Fibroblast of pulmonary artery (primary cell): ENCODE data around the gene TASOR2.

ENCODE experiments used
- DNase-seq: peaks from one replicate; pipeline ENCODE4 v3.0.0-alpha.2; 2010; ENCODE audit warnings: low read depth
- H3K4me3 ChIP-seq: replicated peaks from 2 replicates; pipeline ENCODE4 v1.5.1; 2011; ENCODE audit warnings: low read depth, mild to moderate bottlenecking, control low read depth, low read length, moderate library complexity
- TF ChIP-seq, protein P1 (sequence below): IDR thresholded peaks from 2 replicates; pipeline ENCODE4 v1.5.1; 2011; ENCODE audit warnings: mild to moderate bottlenecking, control low read depth, low read length, inconsistent platforms; ENCODE audit errors: missing control alignments

Gene TASOR2

DNA sequence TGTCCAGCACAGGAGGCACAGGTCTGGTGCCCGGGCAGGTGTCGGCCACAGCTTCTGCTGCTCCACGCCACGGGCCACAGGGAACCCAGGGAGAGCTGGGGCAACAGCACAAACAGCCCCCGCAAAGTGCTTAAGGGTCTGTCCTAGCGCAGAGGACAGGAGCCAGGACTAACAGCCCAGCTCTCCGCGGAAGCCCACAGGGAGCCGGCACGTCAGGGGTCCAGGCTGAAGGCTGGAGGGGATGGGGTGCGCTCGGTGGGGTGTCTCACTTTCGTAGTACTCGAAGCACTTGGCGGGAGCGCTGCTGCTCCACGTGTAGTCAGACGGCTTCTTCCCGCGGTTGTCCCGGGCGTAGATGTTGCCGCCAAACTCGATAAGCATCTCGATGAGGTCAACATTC lies 43.1 kb upstream of the TASOR2 start:
- no peak overlapping the region for H3K4me3 ChIP-seq
- TF ChIP-seq, protein P1, sequence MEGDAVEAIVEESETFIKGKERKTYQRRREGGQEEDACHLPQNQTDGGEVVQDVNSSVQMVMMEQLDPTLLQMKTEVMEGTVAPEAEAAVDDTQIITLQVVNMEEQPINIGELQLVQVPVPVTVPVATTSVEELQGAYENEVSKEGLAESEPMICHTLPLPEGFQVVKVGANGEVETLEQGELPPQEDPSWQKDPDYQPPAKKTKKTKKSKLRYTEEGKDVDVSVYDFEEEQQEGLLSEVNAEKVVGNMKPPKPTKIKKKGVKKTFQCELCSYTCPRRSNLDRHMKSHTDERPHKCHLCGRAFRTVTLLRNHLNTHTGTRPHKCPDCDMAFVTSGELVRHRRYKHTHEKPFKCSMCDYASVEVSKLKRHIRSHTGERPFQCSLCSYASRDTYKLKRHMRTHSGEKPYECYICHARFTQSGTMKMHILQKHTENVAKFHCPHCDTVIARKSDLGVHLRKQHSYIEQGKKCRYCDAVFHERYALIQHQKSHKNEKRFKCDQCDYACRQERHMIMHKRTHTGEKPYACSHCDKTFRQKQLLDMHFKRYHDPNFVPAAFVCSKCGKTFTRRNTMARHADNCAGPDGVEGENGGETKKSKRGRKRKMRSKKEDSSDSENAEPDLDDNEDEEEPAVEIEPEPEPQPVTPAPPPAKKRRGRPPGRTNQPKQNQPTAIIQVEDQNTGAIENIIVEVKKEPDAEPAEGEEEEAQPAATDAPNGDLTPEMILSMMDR: no peak
- no peak for DNase-seq

DNA sequence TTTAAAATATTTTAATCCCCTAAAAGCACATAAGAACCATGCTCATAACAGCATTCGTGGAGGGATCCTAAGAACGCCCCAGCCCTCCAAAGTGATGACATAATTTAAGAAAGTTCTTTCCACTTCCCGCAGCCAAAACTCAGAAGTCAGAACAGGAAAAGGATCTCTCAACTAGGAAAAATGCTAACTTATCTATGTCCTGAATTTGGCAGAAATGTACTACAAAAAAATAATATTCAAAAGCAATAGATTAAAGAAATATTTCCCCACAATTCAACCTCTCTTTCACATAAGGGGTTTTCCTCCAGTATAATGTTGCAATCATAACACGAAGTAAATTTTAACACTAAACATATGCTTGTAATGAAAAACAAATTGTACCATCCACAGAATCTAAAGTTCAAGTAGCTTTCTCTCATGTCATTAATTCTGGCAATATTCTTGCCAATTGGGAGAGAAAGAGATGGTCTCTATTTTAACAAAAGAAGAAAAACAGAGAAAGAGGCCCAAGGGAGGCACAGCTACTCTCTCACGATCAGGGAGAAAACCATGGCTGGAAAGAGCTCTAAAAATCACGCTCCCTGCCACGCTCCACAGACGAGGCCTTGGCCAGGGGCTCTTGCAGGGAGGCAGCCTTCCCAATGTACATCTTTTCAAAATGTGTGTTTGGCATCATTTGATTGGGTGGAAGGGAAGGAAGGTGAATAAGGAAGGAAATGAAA lies 41.1 kb upstream of the TASOR2 start:
- no peak overlapping the region for H3K4me3 ChIP-seq
- DNase-seq: peak; percentile 78
- TF ChIP-seq, protein P1: no peak

DNA sequence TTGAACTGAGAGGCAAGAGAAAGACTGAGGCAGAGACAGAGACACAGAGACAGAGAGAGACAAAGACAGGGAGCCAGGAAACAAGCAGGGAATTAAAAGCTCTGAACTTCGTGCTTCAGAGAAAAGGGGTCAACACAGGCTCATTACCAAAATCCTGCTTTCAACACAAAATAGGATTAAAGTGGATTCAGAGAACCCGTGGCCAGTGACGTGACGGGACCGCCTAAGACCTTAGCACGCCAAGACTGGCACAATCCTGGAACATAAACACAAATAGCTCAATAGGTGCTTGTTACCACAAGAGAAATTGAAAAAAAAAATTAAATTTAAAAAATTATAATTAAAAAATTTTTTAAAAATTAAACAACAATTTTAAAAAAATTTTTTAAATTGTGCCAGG lies 39.7 kb upstream of the TASOR2 start:
- TF ChIP-seq, protein P1: no peak
- DNase-seq: no peak
- no peak overlapping the region for H3K4me3 ChIP-seq

DNA sequence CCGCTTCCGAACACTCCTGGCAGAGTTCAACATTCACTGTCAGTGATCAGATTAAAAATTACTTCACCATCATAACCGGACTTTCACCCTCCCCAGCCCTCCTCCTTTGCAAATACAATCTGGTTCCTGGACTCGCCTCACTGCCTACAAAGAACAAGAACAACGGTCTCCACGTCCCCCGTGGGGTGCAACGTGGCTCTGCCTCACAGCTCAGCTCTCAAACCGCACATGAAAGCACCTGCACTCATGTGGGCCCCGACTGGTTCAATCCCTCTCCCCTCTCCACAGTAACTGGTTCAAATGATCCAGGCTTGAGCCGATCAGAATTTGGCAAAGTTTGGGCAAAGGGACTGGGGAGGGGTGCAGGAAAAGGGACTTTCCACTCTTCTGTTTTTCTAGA lies 39.3 kb upstream of the TASOR2 start:
- no peak overlapping the region for H3K4me3 ChIP-seq
- no peak for DNase-seq
- TF ChIP-seq, protein P1: no peak

DNA sequence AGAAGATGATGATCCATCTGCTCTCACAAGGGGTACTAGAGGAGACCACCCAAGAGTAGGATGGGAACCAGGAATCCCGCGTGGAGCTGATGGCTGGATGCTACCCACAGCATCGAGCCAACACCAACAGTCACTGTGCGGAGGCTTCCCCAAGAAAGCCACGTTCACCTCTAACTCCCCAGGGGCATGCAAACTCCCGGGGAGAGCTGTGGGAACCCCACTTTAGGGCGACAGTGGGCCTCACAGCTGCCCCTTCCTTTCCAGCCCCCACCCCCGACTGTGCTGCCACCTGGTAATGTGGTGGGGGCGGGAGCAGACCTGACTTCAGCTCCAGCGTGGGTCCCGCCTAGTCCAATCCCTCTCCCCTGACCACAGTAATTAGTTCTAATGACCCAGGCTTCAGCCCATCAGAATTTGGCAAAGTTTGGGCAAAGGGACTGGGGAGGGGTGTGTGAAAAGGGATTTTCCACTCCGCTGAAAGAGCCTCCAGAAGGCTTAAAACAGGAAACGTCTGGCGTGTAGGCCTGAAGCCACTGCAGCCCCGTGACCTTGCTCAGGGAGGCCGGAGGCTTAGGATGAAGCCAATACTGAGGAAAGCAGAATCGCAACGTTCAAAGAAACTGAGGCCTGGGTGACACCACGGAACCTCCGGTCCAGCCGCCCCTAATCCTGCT lies 38.6 kb upstream of the TASOR2 start:
- no peak overlapping the region for H3K4me3 ChIP-seq
- no peak for DNase-seq
- TF ChIP-seq, protein P1: no peak

DNA sequence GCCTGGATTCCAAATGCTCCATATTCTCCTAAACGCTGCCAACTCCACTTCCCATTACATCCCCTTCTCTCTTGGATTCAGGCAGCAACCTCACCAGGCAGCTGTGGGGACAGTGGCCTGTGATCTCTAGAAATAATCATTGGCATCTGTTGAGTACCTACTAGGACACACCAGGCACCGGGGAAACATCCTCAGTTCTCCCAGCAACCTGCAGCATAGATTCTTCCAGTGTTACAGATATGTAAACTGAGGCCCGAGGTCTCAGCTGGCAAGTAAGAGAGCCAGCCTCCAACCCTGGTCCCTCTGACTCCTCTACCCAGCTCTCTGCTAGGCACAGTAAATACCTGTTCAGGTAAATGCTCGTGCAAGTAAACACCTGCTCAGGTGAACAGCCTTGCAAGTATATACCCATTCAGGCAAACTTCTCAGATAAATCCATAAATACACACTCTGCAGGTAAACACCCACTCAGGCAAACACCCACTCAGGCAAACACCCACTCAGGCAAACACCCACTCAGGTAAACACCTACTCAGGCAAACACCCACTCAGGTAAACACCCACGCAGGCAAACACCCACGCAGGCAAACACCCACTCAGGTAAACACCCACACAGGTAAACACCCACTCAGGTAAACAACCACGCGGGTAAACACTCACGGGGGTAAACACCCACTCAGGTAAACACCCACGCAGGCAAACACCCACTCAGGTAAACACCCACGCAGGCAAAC lies 37.0 kb upstream of the TASOR2 start:
- H3K4me3 ChIP-seq: no peak overlapping the region
- no peak for DNase-seq
- TF ChIP-seq, protein P1: no peak
